Measurements from ENCODE around the gene NLN.

GRCh38 chr5:65749221-65749844, 27.3 kb downstream of the NLN start:
- TF ChIP-seq CTCF (IDR thresholded peaks at IDR 0.05) (no peak), POLR2AphosphoS5 (IDR thresholded peaks at IDR 0.05; ENCODE audit: insufficient read depth in 1 of 2, low read depth in 1 of 2) (no peak)
